Measurements from ENCODE around the gene TBC1D4. TPM values are rescaled to one million over a fixed set of nuclear protein-coding genes. Genes with fewer than 3 reads are reported as not detected.

Gene TBC1D4
- total RNA-seq, 1 experiment from 2014 or later: 15.4 TPM

- Mint-ChIP-seq H3K9me3 (ENCODE audit: low read depth, unreplicated experiment) (peaks cover 3% of the 10 kb centered on the region), H3K27ac (ENCODE audit: unreplicated experiment) (no peak overlapping the region), H3K27me3 (ENCODE audit: unreplicated experiment) (no peaks in the 10 kb centered on the region), H3K36me3 (ENCODE audit: insufficient read depth, unreplicated experiment) (no peaks in the 10 kb centered on the region), H3K4me3 (ENCODE audit: low read depth, unreplicated experiment) (no peak overlapping the region), H3K4me1 (ENCODE audit: low read depth, unreplicated experiment) (no peaks in the 10 kb centered on the region)
- DNase-seq: no peak
- CTCF ChIA-PET: no interaction called here
- intact Hi-C loops (cut with micrococcal nuclease; ENCODE audit: unreplicated experiment): no loop called here
- BruUV-seq (replicated peaks): no TSS peak
- TF ChIP-seq CTCF (IDR thresholded peaks at IDR 0.05; ENCODE audit: unreplicated experiment): no peak
Measured at GRCh38 chr13:75302071-75302698, 179.8 kb downstream of the TBC1D4 start.

GRCh38 chr13:75299913-75300862, 181.8 kb downstream of the TBC1D4 start:
- CTCF ChIA-PET: no interaction called here
- no peaks in the 10 kb centered on the region for H3K36me3 Mint-ChIP-seq (ENCODE audit: insufficient read depth, unreplicated experiment)
- no peaks in the 10 kb centered on the region for H3K27me3 Mint-ChIP-seq (ENCODE audit: unreplicated experiment)
- peaks cover 3% of the 10 kb centered on the region for H3K9me3 Mint-ChIP-seq (ENCODE audit: low read depth, unreplicated experiment)
- no peak overlapping the region for H3K27ac Mint-ChIP-seq (ENCODE audit: unreplicated experiment)
- no peaks in the 10 kb centered on the region for H3K4me1 Mint-ChIP-seq (ENCODE audit: low read depth, unreplicated experiment)
- no peak for DNase-seq
- TF ChIP-seq CTCF (IDR thresholded peaks at IDR 0.05; ENCODE audit: unreplicated experiment): no peak
- intact Hi-C loops (cut with micrococcal nuclease; ENCODE audit: unreplicated experiment): no loop called here
- BruUV-seq (replicated peaks): no TSS peak
- H3K4me3 Mint-ChIP-seq (ENCODE audit: low read depth, unreplicated experiment): no peak overlapping the region

- no peaks in the 10 kb centered on the region for H3K4me1 Mint-ChIP-seq (ENCODE audit: low read depth, unreplicated experiment)
- no TSS peak for BruUV-seq (replicated peaks)
- DNase-seq: no peak
- no peaks in the 10 kb centered on the region for H3K9me3 Mint-ChIP-seq (ENCODE audit: low read depth, unreplicated experiment)
- H3K27me3 Mint-ChIP-seq (ENCODE audit: unreplicated experiment): no peaks in the 10 kb centered on the region
- no peak for TF ChIP-seq CTCF (IDR thresholded peaks at IDR 0.05; ENCODE audit: unreplicated experiment)
- H3K27ac Mint-ChIP-seq (ENCODE audit: unreplicated experiment): no peak overlapping the region
- H3K36me3 Mint-ChIP-seq (ENCODE audit: insufficient read depth, unreplicated experiment): no peaks in the 10 kb centered on the region
- intact Hi-C loops (cut with micrococcal nuclease; ENCODE audit: unreplicated experiment): no loop called here
- CTCF ChIA-PET: no interaction called here
- H3K4me3 Mint-ChIP-seq (ENCODE audit: low read depth, unreplicated experiment): no peak overlapping the region
Measured at GRCh38 chr13:75299246-75299645, 182.7 kb downstream of the TBC1D4 start.

- intact Hi-C loops (cut with micrococcal nuclease; ENCODE audit: unreplicated experiment): no loop called here
- no peak for DNase-seq
- H3K9me3 Mint-ChIP-seq (ENCODE audit: low read depth, unreplicated experiment): no peaks in the 10 kb centered on the region
- no peaks in the 10 kb centered on the region for H3K36me3 Mint-ChIP-seq (ENCODE audit: insufficient read depth, unreplicated experiment)
- BruUV-seq (replicated peaks): no TSS peak
- H3K4me1 Mint-ChIP-seq (ENCODE audit: low read depth, unreplicated experiment): no peaks in the 10 kb centered on the region
- CTCF ChIA-PET: no interaction called here
- H3K4me3 Mint-ChIP-seq (ENCODE audit: low read depth, unreplicated experiment): no peak overlapping the region
- H3K27me3 Mint-ChIP-seq (ENCODE audit: unreplicated experiment): no peaks in the 10 kb centered on the region
- TF ChIP-seq CTCF (IDR thresholded peaks at IDR 0.05; ENCODE audit: unreplicated experiment): no peak
- no peak overlapping the region for H3K27ac Mint-ChIP-seq (ENCODE audit: unreplicated experiment)
Measured at GRCh38 chr13:75296641-75297040, 185.3 kb downstream of the TBC1D4 start.
